H9 (cell line): ENCODE data around the gene HEATR5B. TPM values are rescaled to one million over a fixed set of nuclear protein-coding genes. Genes with fewer than 3 reads are reported as not detected.

Experiments used
- DNase-seq: peaks from one replicate; pipeline ENCODE4 v3.0.0-alpha.2; 2017
- H2AFZ ChIP-seq: one replicate; pipeline ENCODE4 v1.6.1; 2013; ENCODE audit warnings: mild to moderate bottlenecking, low read length, control low read depth, moderate library complexity
- H2AK5ac ChIP-seq: 2 replicates; pipeline ENCODE4 v1.6.1; 2013; ENCODE audit warnings: low read length, control low read depth, mixed read lengths; ENCODE audit not compliant: insufficient read length
- H2BK120ac ChIP-seq: one replicate; pipeline ENCODE4 v1.6.1; 2013; ENCODE audit warnings: low read depth, mild to moderate bottlenecking, low read length, control low read depth, inconsistent platforms; ENCODE audit not compliant: poor library complexity, severe bottlenecking
- H2BK12ac ChIP-seq: 2 replicates; pipeline ENCODE4 v1.6.1; 2013; ENCODE audit warnings: low read length, control low read depth, mixed read lengths, low read depth; ENCODE audit not compliant: insufficient read length
- H2BK15ac ChIP-seq: 2 replicates; pipeline ENCODE4 v1.6.1; 2013; ENCODE audit warnings: low read depth, low read length, control low read depth
- H2BK20ac ChIP-seq: one replicate; pipeline ENCODE4 v1.6.1; 2013; ENCODE audit warnings: low read depth, mild to moderate bottlenecking, low read length, control low read depth, inconsistent platforms; ENCODE audit not compliant: poor library complexity, severe bottlenecking
- H2BK5ac ChIP-seq: 2 replicates; pipeline ENCODE4 v1.6.1; 2013; ENCODE audit warnings: low read length, control low read depth, mixed read lengths; ENCODE audit not compliant: insufficient read length
- H3K14ac ChIP-seq: 2 replicates; pipeline ENCODE4 v1.6.1; 2013; ENCODE audit warnings: low read length, control low read depth; ENCODE audit not compliant: insufficient read depth
- H3K18ac ChIP-seq: 2 replicates; pipeline ENCODE4 v1.6.1; 2013; ENCODE audit warnings: low read depth, mild to moderate bottlenecking, mixed read lengths, low read length, control low read depth; ENCODE audit not compliant: insufficient read length
- H3K23ac ChIP-seq: 2 replicates; pipeline ENCODE4 v1.6.1; 2013; ENCODE audit warnings: low read length, control low read depth, mixed read lengths, low read depth; ENCODE audit not compliant: insufficient read length
- H3K23me2 ChIP-seq: 2 replicates; pipeline ENCODE4 v1.6.1; 2013; ENCODE audit warnings: low read depth, mild to moderate bottlenecking, mixed read lengths, low read length, control low read depth; ENCODE audit not compliant: insufficient read length, poor library complexity, severe bottlenecking
- H3K27ac ChIP-seq: 2 replicates; pipeline ENCODE4 v1.5.1; 2013; ENCODE audit warnings: low read length, control low read depth, mixed read lengths, low read depth; ENCODE audit not compliant: insufficient read length
- H3K27me3 ChIP-seq: 2 replicates; pipeline ENCODE4 v1.6.1; 2013; ENCODE audit warnings: low read length, control low read depth, inconsistent platforms; ENCODE audit not compliant: insufficient read depth
- H3K4ac ChIP-seq: 2 replicates; pipeline ENCODE4 v1.6.1; 2013; ENCODE audit warnings: low read depth, mild to moderate bottlenecking, control low read depth, inconsistent platforms, low read length, moderate library complexity
- H3K4me1 ChIP-seq: 2 replicates; pipeline ENCODE4 v1.6.1; 2013; ENCODE audit warnings: low read length, control low read depth, inconsistent platforms; ENCODE audit not compliant: insufficient read depth
- H3K4me2 ChIP-seq: 2 replicates; pipeline ENCODE4 v1.6.1; 2013; ENCODE audit warnings: low read length, control low read depth, mixed read lengths; ENCODE audit not compliant: insufficient read length, insufficient read depth
- H3K56ac ChIP-seq: 2 replicates; pipeline ENCODE4 v1.6.1; 2013; ENCODE audit warnings: low read depth, mild to moderate bottlenecking, mixed read lengths, low read length, control low read depth; ENCODE audit not compliant: insufficient read length
- H3K79me1 ChIP-seq: 2 replicates; pipeline ENCODE4 v1.6.1; 2013; ENCODE audit warnings: low read depth, mild to moderate bottlenecking, moderate library complexity, low read length, control low read depth, inconsistent platforms; ENCODE audit not compliant: insufficient read depth, poor library complexity, severe bottlenecking
- H3K79me2 ChIP-seq: 2 replicates; pipeline ENCODE4 v1.6.1; 2013; ENCODE audit warnings: low read length, control low read depth, inconsistent platforms; ENCODE audit not compliant: insufficient read depth
- H3K9ac ChIP-seq: 2 replicates; pipeline ENCODE4 v1.6.1; 2013; ENCODE audit warnings: low read length, control low read depth, mixed read lengths; ENCODE audit not compliant: insufficient read length; ENCODE audit errors: extremely low read depth
- H3K9me3 ChIP-seq: one replicate; pipeline ENCODE4 v1.6.1; 2013; ENCODE audit warnings: low read depth, low read length, inconsistent platforms; ENCODE audit not compliant: control insufficient read depth
- H3T11ph ChIP-seq: one replicate; pipeline ENCODE4 v1.6.1; 2013; ENCODE audit warnings: mild to moderate bottlenecking, low read length, control low read depth, inconsistent platforms
- H4K20me1 ChIP-seq: one replicate; pipeline ENCODE4 v1.6.1; 2013; ENCODE audit not compliant: control insufficient read depth, insufficient read length, insufficient read depth
- H4K5ac ChIP-seq: 2 replicates; pipeline ENCODE4 v1.6.1; 2013; ENCODE audit warnings: low read depth, mild to moderate bottlenecking, mixed read lengths, low read length, control low read depth; ENCODE audit not compliant: insufficient read length
- H4K8ac ChIP-seq: replicated peaks from 2 replicates; pipeline ENCODE4 v1.6.1; 2013; ENCODE audit warnings: low read length, control low read depth, mixed read lengths, low read depth; ENCODE audit not compliant: insufficient read length
- H4K91ac ChIP-seq: 2 replicates; pipeline ENCODE4 v1.6.1; 2013; ENCODE audit warnings: low read depth, mild to moderate bottlenecking, moderate library complexity, mixed read lengths, low read length, control low read depth; ENCODE audit not compliant: insufficient read length
- H3K27ac Mint-ChIP-seq, 3 experiments: 2 replicates in 2 of 3; 3 replicates in 1 of 3; pipeline ENCODE4 v1.8.0; 2020 to 2021; ENCODE audit warnings: mixed read lengths in 3 of 3, mild to moderate bottlenecking in 1 of 3, moderate library complexity in 1 of 3
- H3K27me3 Mint-ChIP-seq: 2 replicates; pipeline ENCODE4 v1.8.0; 2021; ENCODE audit warnings: low read depth, mild to moderate bottlenecking, moderate library complexity, mixed read lengths
- H3K36me3 Mint-ChIP-seq, 3 experiments: 2 replicates in 2 of 3; 3 replicates in 1 of 3; pipeline ENCODE4 v1.8.0; 2020 to 2021; ENCODE audit warnings: low read depth in 3 of 3, mixed read lengths in 3 of 3; ENCODE audit not compliant: insufficient read depth in 1 of 3
- H3K4me1 Mint-ChIP-seq, 2 experiments: 2 replicates each; pipeline ENCODE4 v1.8.0; 2020; ENCODE audit warnings: mixed read lengths in 2 of 2
- H3K4me3 Mint-ChIP-seq, 2 experiments: 2 replicates in 1 of 2; 3 replicates in 1 of 2; pipeline ENCODE4 v1.8.0; 2020 to 2021; ENCODE audit warnings: mild to moderate bottlenecking in 2 of 2, mixed read lengths in 2 of 2, moderate library complexity in 1 of 2
- H3K9me3 Mint-ChIP-seq, 2 experiments: 2 replicates in 1 of 2; 3 replicates in 1 of 2; pipeline ENCODE4 v1.8.0; 2020; ENCODE audit warnings: mild to moderate bottlenecking in 2 of 2, mixed read lengths in 2 of 2, moderate library complexity in 1 of 2
- CTCF ChIP-seq: fragments of 200-600 bp; sonication (generic); conservative IDR thresholded peaks from 3 replicates; pipeline ENCODE4 v1.8.0; 2021; ENCODE audit warnings: antibody characterized with exemption, mild to moderate bottlenecking
- WGBS: extraction: QIAGEN DNeasy Blood & Tissue Kit; methylation state at CpG from one replicate; pipeline ENCODE4 v1.1.7; 2013; ENCODE audit warnings: missing lambda C conversion rate, low lambda C conversion rate, mixed read lengths; ENCODE audit not compliant: insufficient read length; ENCODE audit errors: extremely low coverage; 5-methylcytosine and 5-hydroxymethylcytosine counted together
- total RNA-seq: library from RNA; stranded (reverse); gene quantifications from 2 replicates; pipeline ENCODE4 v1.2.1, GENCODE V29; 2021

HEATR5B gene
- total RNA-seq, 1 experiment from 2014 or later = 14.0 TPM

- Mint-ChIP-seq H3K27ac (no peak overlapping the region), H3K4me1 (no peaks in the 10 kb centered on the region), H3K36me3 (peaks cover 0 to 8% (median 7%) of the 10 kb centered on the region in 3 experiments; a peak in 3 of 7 replicates), H3K4me3 (no peak overlapping the region), H3K9me3 (no peaks in the 10 kb centered on the region), H3K27me3 (no peaks in the 10 kb centered on the region)
- Histone ChIP-seq H4K5ac (no peak overlapping the region), H3K23ac (no peak overlapping the region), H2BK120ac (no peak overlapping the region), H3K56ac (no peak overlapping the region), H2BK15ac (no peak overlapping the region), H2BK12ac (no peak overlapping the region), H3K14ac (no peak overlapping the region), H4K91ac (no peak overlapping the region), H3K9ac (no peak overlapping the region), H2BK20ac (no peak overlapping the region), H3K18ac (no peak overlapping the region), H2AK5ac (no peak overlapping the region), H3K79me2 (no peaks in the 10 kb centered on the region), H3K27ac (no peak overlapping the region), H3K4me2 (no peak overlapping the region), H2AFZ (no peak overlapping the region), H4K20me1 (no peaks in the 10 kb centered on the region), H2BK5ac (no peak overlapping the region), H3K79me1 (no peaks in the 10 kb centered on the region), H3K4ac (no peak overlapping the region), H4K8ac (no peak overlapping the region), H3T11ph (no peak overlapping the region), H3K27me3 (no peaks in the 10 kb centered on the region), H3K4me1 (no peaks in the 10 kb centered on the region), H3K9me3 (no peaks in the 10 kb centered on the region), H3K23me2 (no peaks in the 10 kb centered on the region)
- no peak for DNase-seq
- no CpG with 5 or more reads among the region's 1 CpG for WGBS
- TF ChIP-seq CTCF = no peak
Measured at GRCh38 chr2:37096568-37096967, 12.4 kb upstream of the HEATR5B start.
